HG03103 (cell line): ENCODE measurements around the gene DUSP9.
"Not testable (repeated sequence)": the region's sequence is repeated elsewhere in the genome, so short reads cannot be mapped to it uniquely, and the experiment has no call there.

Source experiments
- ATAC-seq: cut with Tn5 transposase; IDR thresholded peaks from one replicate; pipeline ENCODE4 v1.9.1; 2021; ENCODE audit warnings: low read depth; ENCODE audit not compliant: unreplicated experiment

The DUSP9 gene

GRCh38 chrX:153670748-153671588 lies 24.0 kb downstream of the DUSP9 start:
- ATAC-seq = no peak

DNA sequence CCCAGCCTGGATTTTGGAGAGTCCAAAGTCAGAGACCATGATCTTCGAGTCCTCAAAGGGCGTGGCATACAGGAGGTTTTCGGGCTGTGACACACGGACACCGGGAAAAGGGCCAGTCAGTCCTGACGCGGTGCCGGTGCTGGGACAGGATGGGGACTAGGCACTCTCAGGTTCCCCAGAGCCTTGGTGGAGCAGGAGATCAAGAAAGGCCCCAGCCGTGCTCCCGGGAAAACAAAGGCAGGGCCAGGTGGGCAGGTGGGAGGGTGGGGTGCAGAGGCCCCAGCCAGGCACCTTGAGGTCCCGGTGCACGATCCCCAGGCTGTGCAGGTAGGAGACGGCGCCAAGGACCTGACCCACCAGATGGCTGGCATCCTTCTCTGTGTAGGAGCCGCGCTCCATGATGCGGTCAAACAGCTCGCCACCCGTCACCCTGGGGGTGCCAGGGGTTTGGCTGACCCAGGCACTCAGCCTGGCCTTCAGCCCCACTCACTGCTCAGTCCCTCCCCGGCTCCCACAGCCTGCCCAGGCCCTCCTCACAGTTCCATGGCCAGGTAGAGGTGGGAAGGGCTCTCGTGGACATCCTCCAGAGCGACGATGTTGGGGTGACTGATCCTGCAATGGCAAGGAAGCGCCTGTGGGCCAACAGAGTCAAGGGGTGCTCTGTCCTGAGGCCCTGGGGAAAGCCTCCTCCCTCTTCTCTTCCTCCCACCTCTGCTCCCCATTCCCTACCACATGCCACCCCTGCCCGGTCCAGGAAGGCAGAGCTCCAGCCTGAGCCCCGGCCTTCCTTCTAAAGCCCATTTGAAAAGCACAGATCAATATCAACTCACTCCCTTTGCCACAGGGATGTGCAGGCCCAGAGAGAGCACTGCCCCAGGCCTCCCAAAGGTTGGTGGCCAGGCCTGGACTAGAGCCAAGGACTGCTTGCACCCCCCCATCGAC lies 24.9 kb downstream of the DUSP9 start:
- no peak for ATAC-seq

DNA sequence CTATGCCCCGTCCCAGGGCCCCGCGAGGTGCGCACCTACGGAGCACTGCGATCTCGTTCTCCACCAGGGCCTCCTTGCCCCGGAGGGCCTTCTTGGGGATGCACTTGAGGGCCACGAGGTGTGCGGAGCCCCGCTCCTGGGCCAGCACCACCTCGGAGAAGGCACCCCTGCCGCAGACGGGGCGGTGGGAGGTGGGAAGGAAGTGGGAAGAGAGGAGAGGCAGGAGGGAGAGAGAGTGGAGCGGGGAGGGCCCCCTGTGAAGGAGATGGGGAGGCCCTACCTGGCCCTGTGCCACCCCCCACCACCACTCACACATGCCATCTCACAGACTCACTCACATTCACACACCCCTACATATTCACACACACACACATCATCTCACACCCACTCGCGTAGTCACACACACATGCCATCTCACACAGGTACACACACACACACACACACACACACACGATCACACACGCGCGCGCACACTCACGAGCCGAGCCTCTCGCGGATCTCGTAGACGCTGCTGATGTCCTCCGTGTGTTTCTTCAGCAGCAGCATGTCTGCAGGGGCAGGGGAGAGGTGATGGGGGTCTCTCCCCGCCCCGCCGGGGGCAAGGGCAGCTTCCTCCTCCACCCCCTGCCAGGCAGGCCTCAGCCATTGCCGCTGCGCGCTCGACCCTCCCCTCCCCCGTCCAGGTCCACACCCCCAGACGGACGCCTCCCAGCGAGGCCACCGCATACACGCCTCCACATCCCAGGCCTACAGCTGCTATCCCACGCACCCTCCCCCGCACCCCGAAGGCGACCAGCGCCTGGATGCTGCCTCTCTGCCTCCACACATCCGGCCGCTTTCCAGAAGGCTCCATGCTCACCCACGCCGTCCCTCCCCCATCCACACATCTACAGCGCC lies 25.8 kb downstream of the DUSP9 start:
- ATAC-seq = no peak

- ATAC-seq = no peak
Observed at GRCh38 chrX:153673428-153674218, 26.6 kb downstream of the DUSP9 start, which contains the start of gene PNCK. PNCK (minus strand) TSS chrX:153673813; CDS start chrX:153673076, 737 bp downstream.

GRCh38 chrX:153674219-153674851 lies 27.3 kb downstream of the DUSP9 start:
- ATAC-seq = no peak

GRCh38 chrX:153681175-153681574 lies 34.2 kb downstream of the DUSP9 start:
- ATAC-seq = no peak

DNA sequence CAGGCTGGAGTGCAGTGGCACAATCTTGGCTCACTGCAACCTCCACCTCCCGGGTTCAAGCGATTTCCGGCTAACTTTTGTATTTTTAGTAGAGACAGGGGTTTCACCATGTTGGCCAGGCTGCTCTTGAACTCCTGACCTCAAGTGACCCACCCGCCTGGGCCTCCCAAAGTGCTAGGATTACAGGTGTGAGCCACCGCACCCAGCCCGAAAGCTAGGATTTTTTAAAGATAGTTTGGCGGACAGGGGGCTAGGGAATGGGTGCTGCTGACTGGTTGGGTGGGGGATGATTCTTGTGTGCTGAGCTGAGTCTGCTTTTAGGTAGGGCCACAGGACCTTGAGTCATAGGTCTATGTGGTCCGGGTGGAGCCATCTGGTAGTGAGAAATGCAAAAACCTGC lies 36.5 kb downstream of the DUSP9 start:
- not testable (repeated sequence) for ATAC-seq

DNA sequence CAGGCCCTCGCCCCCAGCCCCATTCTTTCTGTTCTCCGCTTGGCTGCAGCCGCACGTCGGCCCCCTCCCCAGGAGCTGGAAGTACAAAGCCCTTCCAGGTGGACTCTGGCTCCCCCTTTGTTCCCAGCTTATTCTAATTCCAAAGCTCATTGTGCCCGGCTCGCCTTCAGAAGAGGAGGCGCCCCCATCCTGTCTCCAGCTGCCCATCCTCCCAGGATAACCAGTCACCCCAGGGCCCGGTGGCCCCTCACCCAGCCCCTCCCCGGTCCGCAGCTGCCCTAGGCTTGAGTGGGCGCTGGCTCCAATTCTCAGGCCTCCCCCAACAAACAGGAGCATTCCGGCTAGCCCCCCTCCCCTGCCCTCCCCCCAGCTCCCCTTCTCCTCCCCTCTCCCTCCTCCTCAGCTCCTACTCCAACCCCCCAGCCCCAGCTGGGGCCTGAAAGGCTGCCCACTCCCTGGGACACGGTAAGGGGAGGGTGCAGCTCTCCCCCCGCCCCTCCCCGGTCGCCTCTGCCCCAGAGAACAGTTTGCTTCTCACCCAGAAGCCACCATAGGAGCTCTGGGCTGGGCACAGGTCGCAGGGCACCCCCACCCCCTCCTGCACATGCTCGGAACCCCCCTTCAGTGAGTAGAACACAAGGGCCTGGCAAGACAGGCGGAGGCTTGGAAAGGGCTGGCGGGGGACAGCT lies 37.6 kb downstream of the DUSP9 start:
- ATAC-seq = no peak

DNA sequence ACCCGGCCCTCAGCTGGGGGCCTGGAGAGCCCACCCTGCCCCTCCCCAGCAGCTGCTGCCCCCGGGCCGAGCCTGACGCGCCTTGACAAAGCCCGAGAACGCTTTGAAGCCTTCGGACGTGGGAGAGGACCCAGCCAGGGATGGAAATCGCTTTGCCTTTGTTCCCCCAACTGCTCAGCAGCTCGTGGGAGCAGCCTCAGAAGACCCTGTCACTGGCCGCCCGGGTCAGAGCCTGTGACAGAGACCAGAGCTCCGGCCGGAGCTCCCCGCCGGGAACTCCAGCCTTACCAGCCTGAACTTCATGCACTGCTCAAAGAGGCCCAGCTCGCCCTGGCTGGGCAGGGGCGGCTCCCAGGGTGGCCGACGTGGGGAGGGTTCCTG lies 38.1 kb downstream of the DUSP9 start:
- no peak for ATAC-seq

DNA sequence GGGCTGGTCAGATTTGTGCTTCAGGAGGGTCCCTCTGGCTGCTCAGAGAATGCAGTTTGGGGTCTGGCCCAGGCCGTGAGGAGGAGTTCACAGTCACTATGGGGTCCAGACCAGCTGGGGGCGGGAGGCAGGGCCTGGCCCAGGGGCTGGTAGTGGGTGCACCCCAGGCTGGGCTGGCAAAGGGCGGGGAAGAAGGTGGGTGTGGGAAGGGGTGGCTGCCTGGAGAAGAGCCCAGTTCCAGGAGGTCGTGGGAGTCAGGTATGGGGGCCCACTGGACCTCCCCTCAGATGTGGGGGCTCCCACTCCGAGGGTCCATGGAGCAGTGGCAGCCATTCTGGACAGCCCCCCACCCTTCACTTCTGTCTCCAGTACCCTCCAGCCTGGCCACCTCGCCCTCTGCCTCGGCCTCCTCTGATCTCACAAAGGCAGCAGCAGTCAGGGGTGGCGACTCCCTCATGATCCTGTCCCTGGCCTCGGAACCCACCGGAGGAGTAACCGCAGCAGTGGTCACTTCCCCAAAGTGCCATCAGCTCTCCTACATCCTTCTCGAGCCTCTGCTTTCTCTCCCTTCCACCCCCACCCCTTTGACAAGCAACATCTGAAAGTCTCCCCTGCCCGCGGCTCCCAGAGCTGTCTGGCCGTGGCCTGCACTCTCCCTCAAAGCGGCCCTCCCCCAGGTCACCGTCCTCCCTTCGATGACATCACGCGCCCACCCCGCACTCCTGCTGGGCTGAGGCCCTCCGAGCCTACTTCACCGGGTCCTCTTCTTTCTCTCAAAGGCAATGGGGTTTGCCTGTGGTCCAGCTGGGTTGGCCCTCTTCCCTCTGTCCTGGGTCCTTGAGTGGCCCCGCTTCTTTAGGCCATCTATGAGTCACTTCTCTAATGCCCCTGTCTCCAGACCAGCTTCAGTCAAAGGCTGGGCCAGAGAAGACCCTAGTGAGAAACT lies 39.0 kb downstream of the DUSP9 start:
- no peak for ATAC-seq

DNA sequence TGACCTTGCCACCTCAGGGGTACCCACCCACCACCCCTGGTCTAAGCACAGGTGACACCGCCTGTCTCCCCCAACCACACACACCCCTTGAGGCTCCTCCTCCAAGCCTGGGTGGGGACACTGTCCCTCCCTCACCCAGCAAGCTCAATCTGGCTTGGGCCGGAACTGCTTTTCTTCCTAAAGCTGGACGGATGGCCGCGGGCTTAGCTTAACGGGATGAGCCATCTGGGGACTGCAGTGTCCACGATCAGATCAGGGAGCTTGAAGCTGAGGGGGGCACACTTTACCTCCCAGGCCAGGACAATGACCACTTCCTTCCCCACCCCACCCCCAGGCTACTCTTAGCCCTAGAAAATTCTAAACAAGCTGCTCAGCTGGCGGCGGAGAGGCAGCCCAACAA lies 39.7 kb downstream of the DUSP9 start:
- ATAC-seq = no peak

GRCh38 chrX:153687121-153688039 lies 40.4 kb downstream of the DUSP9 start, which contains the start of gene SLC6A8:
SLC6A8 (plus strand) TSS chrX:153687926; CDS start chrX:153688575, 649 bp downstream.
- ATAC-seq = no peak

GRCh38 chrX:153688071-153688470 lies 41.1 kb downstream of the DUSP9 start:
- ATAC-seq = no peak

- ATAC-seq = no peak
Observed at GRCh38 chrX:153688506-153688905, 41.5 kb downstream of the DUSP9 start.

DNA sequence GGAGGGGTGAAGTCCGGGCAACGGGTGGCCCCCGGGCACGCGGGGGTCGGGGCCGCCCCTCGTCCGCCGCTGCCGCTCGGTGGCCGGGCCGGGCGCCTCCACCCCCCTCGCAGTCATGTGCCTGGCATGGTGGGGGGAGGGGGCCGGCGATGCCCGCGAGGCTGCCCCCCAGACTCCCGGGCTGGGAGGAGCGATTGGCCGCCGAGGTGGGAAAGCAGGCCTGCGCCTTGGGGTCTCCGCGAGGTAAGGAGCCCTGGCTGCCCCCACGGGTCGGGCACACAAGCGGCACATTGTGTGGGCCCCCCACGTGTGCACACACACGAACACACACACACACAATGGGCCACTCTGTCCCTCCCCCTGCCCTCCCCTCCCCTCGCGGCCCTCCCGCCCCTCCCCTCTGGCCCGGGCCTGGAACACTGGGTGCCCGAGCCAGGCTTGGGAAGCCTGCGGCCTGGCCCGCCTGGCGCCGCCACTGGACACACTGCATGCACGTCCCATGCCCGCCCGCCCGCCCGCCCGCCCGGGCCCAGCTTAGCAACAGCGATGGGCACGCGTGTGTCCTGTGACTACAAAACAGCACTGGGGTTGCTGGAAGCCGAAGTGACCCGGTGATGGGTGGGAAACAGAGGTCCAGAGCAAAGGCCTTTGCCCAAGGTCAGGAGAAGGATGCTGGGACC lies 42.0 kb downstream of the DUSP9 start:
- no peak for ATAC-seq
